Measurements from ENCODE around the gene DIAPH2. TPM values are rescaled to one million over a fixed set of nuclear protein-coding genes. Genes with fewer than 3 reads are reported as not detected.

DIAPH2 gene
- total RNA-seq, 1 donor from 2014 or later, result 34.2 TPM

GRCh38 chrX:97030947-97031346, 346.3 kb downstream of the DIAPH2 start:
- intact Hi-C loops (cut with DNase I), result no loop called here
- ATAC-seq, result no peak
- DNase-seq, result no peak

DNA sequence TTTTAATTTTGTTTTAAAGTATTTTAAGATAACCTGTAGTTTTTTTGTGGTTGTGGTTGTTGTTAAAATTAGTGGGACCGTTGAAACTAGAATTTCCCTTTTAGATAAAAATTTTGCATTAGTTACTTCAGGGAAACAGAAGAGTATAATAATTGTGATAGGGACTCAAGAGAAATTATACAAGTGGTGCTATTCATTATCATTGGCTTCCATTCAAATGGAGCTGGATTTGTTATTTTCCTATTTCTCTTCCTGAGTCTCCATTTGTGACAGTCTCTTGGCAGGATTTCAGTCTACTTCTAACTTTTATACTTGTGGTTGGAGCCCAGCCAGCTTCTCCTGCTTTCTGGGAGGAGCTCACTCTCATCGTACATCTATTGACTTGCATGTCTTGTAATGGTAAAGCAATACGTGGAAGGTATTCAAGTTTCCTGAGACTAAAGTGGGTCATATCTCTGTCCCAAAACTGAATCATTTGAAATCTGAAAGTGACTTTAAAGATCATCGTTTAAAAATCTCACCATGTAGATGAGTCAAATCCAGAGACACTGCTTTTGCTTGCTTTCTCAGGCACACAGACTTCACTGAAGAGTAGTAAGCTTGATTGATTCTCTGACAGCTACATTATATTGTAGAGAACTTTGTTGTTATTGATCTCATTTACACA, 354.9 kb downstream of the DIAPH2 start:
- Histone ChIP-seq H3K27ac (no peak overlapping the region), H3K4me3 (no peak overlapping the region), H3K9me3 (no peaks in the 10 kb centered on the region), H3K4me1 (no peaks in the 10 kb centered on the region), H3K36me3 (no peaks in the 10 kb centered on the region), H3K27me3 (ENCODE audit: low read depth) (no peaks in the 10 kb centered on the region)
- DNase-seq, result no peak
- intact Hi-C loops (cut with DNase I), result no loop called here
- no peak for ATAC-seq
- TF ChIP-seq, protein P1, sequence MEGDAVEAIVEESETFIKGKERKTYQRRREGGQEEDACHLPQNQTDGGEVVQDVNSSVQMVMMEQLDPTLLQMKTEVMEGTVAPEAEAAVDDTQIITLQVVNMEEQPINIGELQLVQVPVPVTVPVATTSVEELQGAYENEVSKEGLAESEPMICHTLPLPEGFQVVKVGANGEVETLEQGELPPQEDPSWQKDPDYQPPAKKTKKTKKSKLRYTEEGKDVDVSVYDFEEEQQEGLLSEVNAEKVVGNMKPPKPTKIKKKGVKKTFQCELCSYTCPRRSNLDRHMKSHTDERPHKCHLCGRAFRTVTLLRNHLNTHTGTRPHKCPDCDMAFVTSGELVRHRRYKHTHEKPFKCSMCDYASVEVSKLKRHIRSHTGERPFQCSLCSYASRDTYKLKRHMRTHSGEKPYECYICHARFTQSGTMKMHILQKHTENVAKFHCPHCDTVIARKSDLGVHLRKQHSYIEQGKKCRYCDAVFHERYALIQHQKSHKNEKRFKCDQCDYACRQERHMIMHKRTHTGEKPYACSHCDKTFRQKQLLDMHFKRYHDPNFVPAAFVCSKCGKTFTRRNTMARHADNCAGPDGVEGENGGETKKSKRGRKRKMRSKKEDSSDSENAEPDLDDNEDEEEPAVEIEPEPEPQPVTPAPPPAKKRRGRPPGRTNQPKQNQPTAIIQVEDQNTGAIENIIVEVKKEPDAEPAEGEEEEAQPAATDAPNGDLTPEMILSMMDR (IDR thresholded peaks at IDR 0.05), result no peak

More at GRCh38 chrX:97030947-97031346, 346.3 kb downstream of the DIAPH2 start:
- H3K36me3 ChIP-seq, result no peaks in the 10 kb centered on the region
- H3K4me3 ChIP-seq, result no peak overlapping the region
- TF ChIP-seq, protein P1 (IDR thresholded peaks at IDR 0.05), result no peak
- no peaks in the 10 kb centered on the region for H3K27me3 ChIP-seq (ENCODE audit: low read depth)
- no peak overlapping the region for H3K27ac ChIP-seq
- H3K9me3 ChIP-seq, result no peaks in the 10 kb centered on the region
- H3K4me1 ChIP-seq, result no peaks in the 10 kb centered on the region

DNA sequence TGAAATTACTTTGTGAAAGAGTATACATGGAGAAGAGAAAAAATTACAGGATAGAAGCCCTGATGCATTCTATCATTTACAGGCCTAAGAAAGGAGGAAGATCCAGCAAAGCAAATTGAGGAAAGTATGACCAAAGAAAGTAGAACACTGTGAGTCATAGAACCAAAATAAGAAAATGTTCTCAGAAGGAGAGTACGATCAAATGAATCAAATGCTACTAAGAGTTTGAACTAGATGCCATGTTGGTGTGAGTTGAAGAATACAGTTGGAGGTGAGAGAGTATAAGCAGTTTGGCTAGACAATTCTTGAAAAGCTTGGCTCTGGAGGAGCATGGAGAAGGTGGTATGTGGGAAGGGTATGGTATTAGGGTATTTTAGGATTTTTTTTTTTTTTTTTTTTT, 360.8 kb downstream of the DIAPH2 start:
- DNase-seq (no peak), ATAC-seq (no peak)
- Histone ChIP-seq H3K36me3 (no peaks in the 10 kb centered on the region), H3K4me3 (no peak overlapping the region), H3K27ac (no peak overlapping the region), H3K9me3 (no peaks in the 10 kb centered on the region), H3K27me3 (ENCODE audit: low read depth) (no peaks in the 10 kb centered on the region), H3K4me1 (no peaks in the 10 kb centered on the region)
- TF ChIP-seq, protein P1 (IDR thresholded peaks at IDR 0.05), result no peak
- intact Hi-C loops (cut with DNase I), result no loop called here

DNA sequence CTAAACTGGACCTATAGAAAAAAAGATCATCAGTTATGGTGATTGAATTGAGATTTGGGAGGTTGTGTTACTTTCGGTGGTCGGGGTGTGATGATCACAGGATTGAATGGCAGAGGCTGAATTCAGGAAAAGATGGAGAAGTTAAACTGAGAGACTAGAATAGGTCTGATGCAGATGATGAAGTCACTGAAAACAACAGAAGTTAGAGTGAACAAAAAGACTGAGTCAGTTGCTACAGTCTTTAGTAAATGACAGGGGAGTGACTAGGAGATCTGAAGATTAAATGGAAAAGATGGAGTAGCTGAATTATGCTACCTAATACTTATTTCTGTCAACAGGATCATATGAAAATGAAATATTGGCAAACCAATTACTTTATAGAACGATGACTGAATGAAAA, 362.2 kb downstream of the DIAPH2 start:
- no peak for DNase-seq
- Histone ChIP-seq H3K4me1 (no peaks in the 10 kb centered on the region), H3K4me3 (no peak overlapping the region), H3K9me3 (no peaks in the 10 kb centered on the region), H3K27ac (no peak overlapping the region), H3K27me3 (ENCODE audit: low read depth) (no peaks in the 10 kb centered on the region), H3K36me3 (no peaks in the 10 kb centered on the region)
- TF ChIP-seq, protein P1 (IDR thresholded peaks at IDR 0.05), result no peak
- no peak for ATAC-seq
- intact Hi-C loops (cut with DNase I), result no loop called here

DNA sequence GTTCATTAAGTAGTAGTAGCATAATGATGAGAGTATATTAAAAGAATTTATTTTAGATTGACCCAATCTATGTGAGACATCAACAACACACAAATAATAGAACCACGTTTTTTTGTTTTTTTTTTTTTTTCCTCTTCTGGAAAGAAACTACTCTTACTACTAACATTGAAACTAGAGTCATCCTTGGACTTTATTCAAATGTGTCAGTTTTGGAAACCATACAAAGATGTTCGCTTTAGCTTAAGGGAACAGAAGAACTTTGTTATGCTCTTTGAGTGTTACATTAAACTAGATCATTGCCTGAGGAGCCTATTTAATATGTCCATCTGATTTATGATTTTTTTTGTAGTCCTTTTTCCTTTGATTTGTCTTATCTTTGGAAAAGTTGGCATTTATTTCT, 365.8 kb downstream of the DIAPH2 start:
- Histone ChIP-seq H3K9me3 (no peaks in the 10 kb centered on the region), H3K27me3 (ENCODE audit: low read depth) (no peaks in the 10 kb centered on the region), H3K4me3 (no peak overlapping the region), H3K4me1 (no peaks in the 10 kb centered on the region), H3K36me3 (no peaks in the 10 kb centered on the region), H3K27ac (no peak overlapping the region)
- intact Hi-C loops (cut with DNase I), result no loop called here
- TF ChIP-seq, protein P1 (IDR thresholded peaks at IDR 0.05), result no peak
- ATAC-seq (no peak), DNase-seq (no peak)

Data from lower lobe of right lung (tissue), 2 donors.